ENCODE measurements around the gene ERICH6.
A peak's percentile ranks its signal among the peaks of the same experiment; 100 is the strongest.

Gene ERICH6

DNA sequence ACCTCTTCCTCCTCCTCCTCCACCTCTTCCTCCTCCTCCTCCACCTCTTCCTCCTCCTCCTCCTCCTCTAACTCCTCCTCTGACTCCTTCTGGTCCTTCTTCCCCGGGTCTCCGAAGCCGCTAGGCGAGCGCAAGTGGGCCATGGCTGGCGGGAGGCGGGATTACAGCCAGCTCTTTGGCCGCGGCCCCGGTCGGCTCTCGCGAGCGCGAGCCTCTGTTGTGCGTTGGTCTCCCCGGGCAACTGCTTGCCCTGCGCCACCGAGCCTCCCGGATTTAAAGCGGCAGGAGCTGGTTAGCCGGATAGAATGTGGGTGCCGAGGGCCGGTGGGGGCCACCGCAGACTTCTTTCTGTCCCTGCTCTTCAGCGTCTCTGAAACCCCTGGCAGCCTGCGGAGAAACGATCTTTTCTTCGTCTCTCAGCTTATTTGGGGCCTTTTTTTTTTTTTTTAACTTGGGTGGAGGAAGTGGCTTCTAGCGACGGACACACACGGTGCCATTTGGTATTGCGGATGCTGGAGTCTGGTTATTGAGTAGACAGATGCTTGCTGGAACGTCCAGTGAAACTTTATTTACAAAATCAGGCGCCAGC lies at the start of gene ERICH6:
ERICH6 (minus strand) TSS at position 165 of the 589 bp plus-strand sequence; CDS start at position 143, 22 bp downstream.
- DNase-seq: peak; percentile 86 to 90

DNA sequence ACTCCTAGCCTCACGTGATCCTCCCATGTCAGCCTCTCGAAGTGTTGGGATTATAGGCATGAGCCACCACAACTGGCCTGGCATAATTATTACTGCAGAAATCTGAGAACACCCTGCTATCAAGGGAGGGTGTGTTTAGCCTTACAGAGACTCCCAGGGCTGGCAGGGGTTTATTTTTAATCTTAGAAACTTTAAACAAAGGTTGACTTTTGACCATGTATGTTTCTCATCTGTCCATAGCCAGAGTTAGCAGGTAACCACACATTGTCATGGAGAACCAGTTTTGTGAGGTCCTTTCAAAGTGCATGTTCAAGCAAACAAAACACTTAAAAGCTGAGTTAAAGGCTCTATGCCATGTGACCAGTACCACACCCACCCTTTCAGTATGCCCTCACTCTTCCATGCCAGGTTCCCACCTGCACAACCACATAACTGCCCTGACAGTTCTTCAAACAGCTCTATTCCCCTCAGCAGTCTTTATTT lies 48.1 kb upstream of the ERICH6 start:
- no peak for DNase-seq

- no peak for DNase-seq
These were observed 45.5 kb upstream of the ERICH6 start for GRCh38 chr3:150749255-150749654.

- DNase-seq: no peak
These were observed 44.9 kb upstream of the ERICH6 start for GRCh38 chr3:150748684-150749047.

GRCh38 chr3:150747886-150748683 lies 44.4 kb upstream of the ERICH6 start:
- DNase-seq: no peak

DNA sequence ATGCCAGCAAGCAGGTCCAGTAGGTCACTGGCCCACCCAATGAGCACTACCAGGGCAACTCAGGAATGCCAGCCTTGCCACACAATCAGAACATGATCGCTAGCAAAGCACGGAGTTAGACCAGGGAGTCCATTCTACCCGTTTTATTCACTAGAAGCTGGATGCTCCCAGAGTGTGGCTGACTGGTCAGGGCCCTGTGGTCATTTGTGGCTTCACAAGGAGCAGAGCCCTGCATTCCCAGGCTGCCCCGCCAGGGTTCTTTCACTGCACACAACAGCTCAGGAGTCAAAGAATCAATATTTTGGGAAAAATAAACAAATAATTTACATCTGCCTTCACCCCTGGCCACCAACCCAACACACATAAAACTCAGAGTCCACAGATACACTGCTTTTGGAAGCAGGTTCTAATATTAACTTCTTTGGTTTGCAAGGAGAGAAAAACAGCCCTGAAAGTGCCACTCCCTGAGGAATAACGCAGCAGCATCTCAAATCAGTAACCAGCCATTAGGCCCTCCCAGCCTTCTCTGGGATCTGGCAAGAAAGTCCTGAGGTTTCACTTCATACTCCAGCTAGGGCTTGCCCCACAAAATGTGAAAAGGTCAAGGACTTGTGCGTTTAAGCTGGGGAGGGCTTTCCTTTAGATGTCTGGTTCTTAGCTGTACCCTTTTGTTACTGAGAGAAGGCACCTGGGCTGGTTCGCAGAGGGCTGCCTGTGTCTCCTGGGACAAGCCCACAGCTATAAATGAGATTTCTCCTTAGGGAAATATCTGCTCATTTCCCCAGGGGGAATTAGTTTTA lies 43.3 kb upstream of the ERICH6 start:
- DNase-seq: no peak

DNA sequence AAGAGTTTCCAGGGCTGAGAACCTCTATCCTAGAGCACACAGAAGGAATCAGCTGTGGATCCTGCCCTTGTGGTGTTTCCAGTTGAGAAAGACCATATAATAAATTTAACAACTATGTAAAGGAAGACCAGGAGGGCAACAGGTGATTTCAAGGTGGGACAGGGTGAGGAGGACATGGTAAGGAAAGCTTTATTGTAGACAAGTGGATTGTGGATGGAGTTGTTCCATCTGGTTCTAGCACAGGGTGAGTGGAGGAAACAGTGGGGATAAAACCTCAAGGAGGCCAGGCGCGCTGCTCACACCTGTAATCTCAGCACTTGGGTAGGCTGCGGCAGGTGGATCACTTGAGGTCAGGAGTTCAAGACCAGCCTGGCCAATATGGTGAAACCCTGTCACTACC lies 42.1 kb upstream of the ERICH6 start:
- DNase-seq: no peak

DNA sequence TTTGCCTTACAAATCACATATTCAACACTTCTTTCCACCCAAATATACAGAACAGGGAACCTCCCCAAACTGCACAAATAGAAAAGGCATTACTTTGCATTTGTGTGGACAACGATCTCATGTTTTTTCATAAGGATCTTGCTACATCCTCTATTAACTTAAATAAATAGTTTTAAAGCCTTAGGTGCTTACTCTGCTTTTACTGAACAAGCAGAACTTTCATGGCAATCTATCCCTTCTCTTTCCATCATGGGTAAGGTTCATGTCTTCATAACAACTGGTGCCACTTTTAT lies 41.1 kb upstream of the ERICH6 start:
- DNase-seq: no peak

GRCh38 chr3:150744041-150744918 lies 40.6 kb upstream of the ERICH6 start:
- no peak for DNase-seq

DNA sequence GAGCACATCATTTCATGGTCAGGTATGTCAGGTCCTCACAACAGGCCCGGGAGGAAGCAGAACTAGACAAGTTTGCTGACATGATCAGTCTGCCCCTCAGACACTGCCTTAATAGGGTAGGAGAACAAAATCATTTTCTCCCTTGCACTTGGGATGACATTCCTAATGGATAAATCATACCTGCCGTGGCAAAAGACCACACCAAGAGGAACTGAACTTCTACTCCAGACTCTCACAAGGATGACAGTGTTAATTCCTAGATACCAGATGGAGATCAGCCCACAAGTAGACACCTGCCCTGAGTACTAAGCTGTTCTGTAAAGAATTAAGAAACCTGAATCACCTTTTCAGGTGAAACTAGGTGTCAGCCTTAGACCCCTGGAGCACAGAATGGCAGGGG lies 39.8 kb upstream of the ERICH6 start:
- no peak for DNase-seq

- DNase-seq: no peak
These were observed 39.0 kb upstream of the ERICH6 start for GRCh38 chr3:150742679-150743078.

GRCh38 chr3:150742141-150742523 lies 38.4 kb upstream of the ERICH6 start:
- DNase-seq: no peak

- DNase-seq: no peak
These were observed 37.9 kb upstream of the ERICH6 start for GRCh38 chr3:150741497-150742140.

DNA sequence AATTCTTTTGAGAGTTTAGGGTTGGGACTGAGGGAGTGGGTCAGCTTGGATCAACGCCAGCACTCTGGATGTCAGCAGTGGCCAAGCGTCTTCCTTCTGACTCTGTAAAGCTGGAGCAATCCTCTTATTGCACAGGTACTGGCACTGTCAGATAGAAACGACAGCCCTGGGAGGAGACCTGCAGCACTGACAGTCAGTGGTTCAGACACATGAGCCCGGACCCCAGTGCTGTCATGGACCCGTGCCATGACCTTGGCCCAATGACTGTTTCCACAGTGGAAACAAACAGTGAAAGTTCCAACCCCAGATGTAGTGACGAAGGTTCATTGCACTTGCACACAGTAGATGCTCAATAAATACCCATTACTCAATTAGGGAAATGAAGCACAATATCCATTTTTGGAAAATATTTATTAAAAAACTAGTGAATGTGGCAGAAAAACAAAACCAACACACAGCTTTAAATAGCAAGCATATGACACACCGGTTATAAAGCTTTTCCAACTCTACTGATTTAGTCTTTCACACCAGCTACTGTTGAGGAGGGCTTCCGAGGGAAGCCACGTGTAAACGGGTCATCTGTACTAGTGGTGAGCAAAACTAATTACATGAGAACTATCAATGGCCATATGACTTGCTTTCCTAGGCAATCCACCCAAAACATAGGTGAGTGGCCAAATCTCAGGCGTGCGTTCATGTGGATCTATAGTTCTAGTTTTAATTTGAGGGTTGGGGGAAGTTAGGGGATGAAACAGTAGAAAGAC lies 37.2 kb upstream of the ERICH6 start:
- DNase-seq: no peak

GRCh38 chr3:150739877-150740645 lies 36.3 kb upstream of the ERICH6 start:
- no peak for DNase-seq

GRCh38 chr3:150739200-150739863 lies 35.6 kb upstream of the ERICH6 start:
- DNase-seq: no peak

- DNase-seq: no peak
These were observed 35.0 kb upstream of the ERICH6 start for GRCh38 chr3:150738688-150739087.

- no peak for DNase-seq
These were observed 34.4 kb upstream of the ERICH6 start for GRCh38 chr3:150737874-150738679.

Measured in CD4-positive, alpha-beta T cell treated with Interleukin-1 beta for 1 hour (primary cell).